Liver (tissue), 9 donors: ENCODE results near the gene TIGIT. TPM values are rescaled to one million over a fixed set of nuclear protein-coding genes. Genes with fewer than 3 reads are reported as not detected.

ENCODE experiments used
- DNase-seq: peaks from one replicate; pipeline ENCODE4 v3.0.0-alpha.2; 2017; ENCODE audit warnings: low spot score
- H3K27ac ChIP-seq, 2 donors: one replicate each; pipeline ENCODE4 v1.7.0; 2013; ENCODE audit warnings: inconsistent platforms in 2 of 2, low read length in 2 of 2, control low read depth in 1 of 2, low read depth in 1 of 2, mild to moderate bottlenecking in 1 of 2
- H3K27me3 ChIP-seq, 4 donors: one replicate each; pipeline versions ENCODE4 v1.6.1 to v1.7.0; 2013; ENCODE audit warnings: low read length in 3 of 4, inconsistent platforms in 1 of 4, mild to moderate bottlenecking in 1 of 4, moderate library complexity in 1 of 4; ENCODE audit not compliant: control insufficient read depth in 4 of 4, insufficient read depth in 4 of 4
- H3K36me3 ChIP-seq, 4 donors: one replicate each; pipeline versions ENCODE4 v1.6.1 to v1.7.0; 2013; ENCODE audit warnings: low read length in 3 of 4, mild to moderate bottlenecking in 3 of 4, low read depth in 1 of 4, moderate library complexity in 1 of 4; ENCODE audit not compliant: control insufficient read depth in 4 of 4, insufficient read depth in 3 of 4
- H3K4me1 ChIP-seq, 4 donors: one replicate each; pipeline versions ENCODE4 v1.6.1 to v1.7.0; 2013; ENCODE audit warnings: low read length in 3 of 4, mild to moderate bottlenecking in 3 of 4, moderate library complexity in 1 of 4; ENCODE audit not compliant: control insufficient read depth in 4 of 4, insufficient read depth in 4 of 4
- H3K4me3 ChIP-seq, 3 donors: one replicate each; pipeline versions ENCODE4 v1.6.1 to v1.7.0; 2013; ENCODE audit warnings: low read length in 3 of 3, control low read depth in 1 of 3, low read depth in 1 of 3, mild to moderate bottlenecking in 1 of 3
- H3K9ac ChIP-seq, 2 donors: one replicate each; pipeline ENCODE4 v1.7.0; 2013; ENCODE audit warnings: low read length in 2 of 2, mild to moderate bottlenecking in 2 of 2, moderate library complexity in 2 of 2, control low read depth in 1 of 2, low read depth in 1 of 2
- H3K9me3 ChIP-seq, 4 donors: one replicate each; pipeline versions ENCODE4 v1.6.1 to v1.7.0; 2013; ENCODE audit warnings: low read length in 3 of 4; ENCODE audit not compliant: control insufficient read depth in 4 of 4
- ATF3 ChIP-seq: IDR thresholded peaks from 2 replicates; pipeline ENCODE4 v1.6.1; 2016; ENCODE audit warnings: antibody characterized with exemption
- CTCF ChIP-seq: fragments of 150-350 bp; IDR thresholded peaks from 2 replicates; pipeline ENCODE4 v1.5.1; 2017; ENCODE audit warnings: improper control_type of control experiment, low read depth, low read length; ENCODE audit not compliant: missing input control
- EGR1 ChIP-seq, 2 donors: IDR thresholded peaks; 2 replicates each; pipeline ENCODE4 v1.6.1; 2016 to 2018; ENCODE audit warnings: antibody characterized with exemption in 2 of 2, low read depth in 2 of 2
- FOXA1 ChIP-seq: IDR thresholded peaks from 2 replicates; pipeline ENCODE4 v1.6.1; 2016; ENCODE audit warnings: antibody characterized with exemption
- FOXA2 ChIP-seq: IDR thresholded peaks from 2 replicates; pipeline ENCODE4 v1.6.1; 2016; ENCODE audit warnings: antibody characterized with exemption
- GABPA ChIP-seq, 2 donors: IDR thresholded peaks in 1 of 2; conservative IDR thresholded peaks in 1 of 2; 2 replicates each; pipeline ENCODE4 v1.6.1; 2016; ENCODE audit warnings: antibody characterized with exemption in 2 of 2, mild to moderate bottlenecking in 1 of 2, moderate library complexity in 1 of 2
- HNF4A ChIP-seq, 2 donors: conservative IDR thresholded peaks; 2 replicates each; pipeline ENCODE4 v1.6.1; 2016; ENCODE audit warnings: antibody characterized with exemption in 2 of 2, mild to moderate bottlenecking in 2 of 2
- HNF4G ChIP-seq: IDR thresholded peaks from 2 replicates; pipeline ENCODE4 v1.6.1; 2016; ENCODE audit warnings: antibody characterized with exemption
- JUND ChIP-seq, 2 donors: IDR thresholded peaks; 2 replicates each; pipeline ENCODE4 v1.6.1; 2016; ENCODE audit warnings: antibody characterized with exemption in 2 of 2
- NR2F2 ChIP-seq: IDR thresholded peaks from 2 replicates; pipeline ENCODE4 v1.6.1; 2016; ENCODE audit warnings: antibody characterized with exemption
- RAD21 ChIP-seq, 2 donors: IDR thresholded peaks; 2 replicates each; pipeline ENCODE4 v1.6.1; 2016; ENCODE audit warnings: antibody characterized with exemption in 2 of 2, mild to moderate bottlenecking in 2 of 2
- REST ChIP-seq: IDR thresholded peaks from 2 replicates; pipeline ENCODE4 v1.6.1; 2016; ENCODE audit warnings: antibody characterized with exemption, mild to moderate bottlenecking
- RXRA ChIP-seq, 2 donors: IDR thresholded peaks; 2 replicates each; pipeline ENCODE4 v1.6.1; 2017 to 2018; ENCODE audit warnings: antibody characterized with exemption in 2 of 2, mild to moderate bottlenecking in 1 of 2
- SP1 ChIP-seq: IDR thresholded peaks from 2 replicates; pipeline ENCODE4 v1.6.1; 2018; ENCODE audit warnings: antibody characterized with exemption, mild to moderate bottlenecking
- TAF1 ChIP-seq: conservative IDR thresholded peaks from 2 replicates; pipeline ENCODE4 v1.6.1; 2016; ENCODE audit warnings: antibody characterized with exemption, mild to moderate bottlenecking
- YY1 ChIP-seq: IDR thresholded peaks from 2 replicates; pipeline ENCODE4 v1.6.1; 2016; ENCODE audit warnings: antibody characterized with exemption, mild to moderate bottlenecking
- WGBS: extraction: QIAGEN DNeasy Blood & Tissue Kit; methylation state at CpG from one replicate; pipeline ENCODE4 v1.1.7; 2013; 5-methylcytosine and 5-hydroxymethylcytosine counted together
- polyA plus RNA-seq, 2 donors: library from polyadenylated mRNA; stranded (reverse) in 1 of 2; unstranded in 1 of 2; fragments of 200-250 nt in 1 of 2; fragments of >200 nt in 1 of 2; fragmentation: Nextera tagmentation in 1 of 2; extraction: Ambion mirVana in 1 of 2; gene quantifications; one replicate each; pipeline versions ENCODE4 v1.2.1 to v1.2.3, GENCODE V29; 2013 to 2015
- total RNA-seq, 2 donors: library from RNA; depleted of rRNA; stranded (reverse); fragments of >200 nt; gene quantifications; one replicate each; pipeline ENCODE4 v1.2.3, GENCODE V29; 2014
- TF ChIP-seq, protein P1 (sequence below): IDR thresholded peaks from 2 replicates; pipeline ENCODE4 v1.6.1; 2016; ENCODE audit warnings: antibody characterized with exemption
- TF ChIP-seq, protein P2 (sequence below): IDR thresholded peaks from 2 replicates; pipeline ENCODE4 v1.6.1; 2016; ENCODE audit warnings: antibody characterized with exemption
- donor health status: healthy.
- donor health status: healthy.
- donor health status: healthy.
- donor health status: healthy.
- donor health status: healthy.

Gene TIGIT
- total and polyA plus RNA-seq, 4 donors, result 0.06 to 0.92 (median 0.38) TPM

DNA sequence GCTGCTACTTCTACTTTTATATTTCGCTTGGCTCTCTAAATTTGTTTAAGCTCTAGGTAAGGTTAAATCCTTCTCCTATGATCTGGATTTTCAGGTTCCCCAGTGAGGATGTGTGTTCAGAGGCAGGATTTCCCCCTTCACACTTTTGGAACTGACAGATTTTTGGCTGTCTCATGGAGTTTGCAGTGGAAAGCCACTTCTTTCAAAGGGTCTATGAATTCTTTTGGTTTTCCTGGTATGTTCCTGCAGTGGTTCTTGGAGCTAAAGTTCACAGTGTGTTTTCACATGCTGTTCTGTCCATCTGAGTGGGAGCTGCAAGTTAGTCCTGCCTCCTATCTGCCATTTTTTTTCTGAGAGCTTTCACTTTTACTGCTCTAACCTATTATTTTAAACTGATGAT, 21.6 kb upstream of the TIGIT start:
- Histone ChIP-seq H3K4me1 (no peaks in the 10 kb centered on the region), H3K4me3 (no peak overlapping the region), H3K9me3 (peaks cover 0 to 4% (median under 1%) of the 10 kb centered on the region in 4 donors), H3K9ac (no peak overlapping the region), H3K27ac (no peak overlapping the region), H3K27me3 (no peaks in the 10 kb centered on the region), H3K36me3 (no peaks in the 10 kb centered on the region)
- no peak for TF ChIP-seq NR2F2
- TF ChIP-seq EGR1 (IDR thresholded peaks at IDR 0.05; ENCODE audit: low read depth in 2 of 2), result no peak
- TF ChIP-seq JUND (IDR thresholded peaks at IDR 0.05), result no peak
- no peak for TF ChIP-seq RAD21 (IDR thresholded peaks at IDR 0.05)
- no peak for TF ChIP-seq HNF4G
- no peak for TF ChIP-seq YY1
- no peak for TF ChIP-seq TAF1
- TF ChIP-seq SP1, result no peak
- TF ChIP-seq HNF4A (conservative IDR thresholded peaks at IDR 0.05), result no peak
- TF ChIP-seq REST, result no peak
- TF ChIP-seq, protein P1, sequence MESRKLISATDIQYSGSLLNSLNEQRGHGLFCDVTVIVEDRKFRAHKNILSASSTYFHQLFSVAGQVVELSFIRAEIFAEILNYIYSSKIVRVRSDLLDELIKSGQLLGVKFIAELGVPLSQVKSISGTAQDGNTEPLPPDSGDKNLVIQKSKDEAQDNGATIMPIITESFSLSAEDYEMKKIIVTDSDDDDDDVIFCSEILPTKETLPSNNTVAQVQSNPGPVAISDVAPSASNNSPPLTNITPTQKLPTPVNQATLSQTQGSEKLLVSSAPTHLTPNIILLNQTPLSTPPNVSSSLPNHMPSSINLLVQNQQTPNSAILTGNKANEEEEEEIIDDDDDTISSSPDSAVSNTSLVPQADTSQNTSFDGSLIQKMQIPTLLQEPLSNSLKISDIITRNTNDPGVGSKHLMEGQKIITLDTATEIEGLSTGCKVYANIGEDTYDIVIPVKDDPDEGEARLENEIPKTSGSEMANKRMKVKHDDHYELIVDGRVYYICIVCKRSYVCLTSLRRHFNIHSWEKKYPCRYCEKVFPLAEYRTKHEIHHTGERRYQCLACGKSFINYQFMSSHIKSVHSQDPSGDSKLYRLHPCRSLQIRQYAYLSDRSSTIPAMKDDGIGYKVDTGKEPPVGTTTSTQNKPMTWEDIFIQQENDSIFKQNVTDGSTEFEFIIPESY, result no peak
- TF ChIP-seq FOXA2, result no peak
- TF ChIP-seq ATF3, result no peak
- TF ChIP-seq, protein P2, sequence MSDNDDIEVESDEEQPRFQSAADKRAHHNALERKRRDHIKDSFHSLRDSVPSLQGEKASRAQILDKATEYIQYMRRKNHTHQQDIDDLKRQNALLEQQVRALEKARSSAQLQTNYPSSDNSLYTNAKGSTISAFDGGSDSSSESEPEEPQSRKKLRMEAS, result no peak
- no peak for TF ChIP-seq CTCF
- no peak for TF ChIP-seq RXRA (IDR thresholded peaks at IDR 0.05)
- TF ChIP-seq GABPA (IDR thresholded peaks at IDR 0.05 in 1 of 2, conservative IDR thresholded peaks at IDR 0.05 in 1 of 2), result no peak
- no peak for TF ChIP-seq FOXA1
- WGBS, result 80% methylated on average over 1 of the region's 1 CpG
- DNase-seq, result no peak
